ENCODE results near the gene SEC24B. TPM values are rescaled to one million over a fixed set of nuclear protein-coding genes. Genes with fewer than 3 reads are reported as not detected.

SEC24B gene
- polyA plus RNA-seq, 1 donor from 2014 or later: 20.4 TPM

DNA sequence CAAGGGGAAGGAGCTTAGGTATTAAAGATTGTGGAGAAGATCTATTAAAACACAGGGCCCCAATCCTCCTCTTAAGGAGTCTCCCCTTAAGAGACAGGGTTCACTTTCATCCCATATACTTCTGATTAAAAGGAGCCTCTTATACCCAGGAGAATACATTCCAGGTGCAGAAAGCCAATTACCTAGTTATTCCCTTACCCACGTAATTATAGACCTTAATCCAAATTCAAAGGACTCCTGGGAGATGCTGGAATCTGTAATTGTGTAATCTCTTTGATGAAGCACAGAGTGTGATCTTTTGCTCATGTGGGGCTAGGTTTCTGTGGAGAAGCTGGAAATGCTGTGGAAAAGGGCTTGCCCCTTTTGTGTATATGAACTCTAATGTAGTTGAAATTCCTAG lies 1.4 kb upstream of the SEC24B start:
- peak overlapping the region; percentile 79 for H3K4me3 ChIP-seq (ENCODE audit: low read length)
- H3K4me2 ChIP-seq (ENCODE audit: low read length): peak overlapping the region; percentile 64

DNA sequence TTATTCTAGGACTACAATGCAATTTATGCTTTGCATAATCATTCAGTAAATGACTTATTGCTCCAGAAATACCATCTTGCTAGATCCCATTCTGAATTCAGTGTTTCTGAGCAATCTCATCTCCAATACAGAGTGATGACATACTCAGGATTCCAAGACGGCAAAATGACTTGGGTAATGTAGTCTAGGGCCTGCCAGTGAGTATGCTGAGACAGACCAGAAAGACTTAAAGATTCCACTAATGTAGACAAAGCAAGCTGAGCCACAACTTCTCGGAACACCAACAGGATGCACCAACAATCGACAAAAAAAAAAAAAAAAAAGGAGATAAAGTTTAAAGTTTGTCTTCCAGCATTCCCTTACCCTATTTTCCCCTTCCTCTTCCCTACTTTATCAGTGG lies 919 bp upstream of the SEC24B start:
- H2AFZ ChIP-seq (ENCODE audit: low read depth, low read length): peak overlapping the region; percentile 83
- H3K27ac ChIP-seq (ENCODE audit: low read length): peak overlapping the region; percentile 75
- no peaks in the 10 kb centered on the region for H3K9me2 ChIP-seq (ENCODE audit: insufficient read depth, low read length)
- TF ChIP-seq RAD21 (conservative IDR thresholded peaks at IDR 0.05) (no peak), EZH2 (IDR thresholded peaks at IDR 0.05; ENCODE audit: borderline replicate concordance, insufficient read depth, low read length, poor library complexity, severe bottlenecking) (no peak), MXI1 (conservative IDR thresholded peaks at IDR 0.05; ENCODE audit: poor library complexity, severe bottlenecking) (no peak), TAF1 (IDR thresholded peaks at IDR 0.05; ENCODE audit: low read depth) (no peak), EP300 (conservative IDR thresholded peaks at IDR 0.05; ENCODE audit: poor library complexity, severe bottlenecking) (no peak)
- TF ChIP-seq, protein P1, sequence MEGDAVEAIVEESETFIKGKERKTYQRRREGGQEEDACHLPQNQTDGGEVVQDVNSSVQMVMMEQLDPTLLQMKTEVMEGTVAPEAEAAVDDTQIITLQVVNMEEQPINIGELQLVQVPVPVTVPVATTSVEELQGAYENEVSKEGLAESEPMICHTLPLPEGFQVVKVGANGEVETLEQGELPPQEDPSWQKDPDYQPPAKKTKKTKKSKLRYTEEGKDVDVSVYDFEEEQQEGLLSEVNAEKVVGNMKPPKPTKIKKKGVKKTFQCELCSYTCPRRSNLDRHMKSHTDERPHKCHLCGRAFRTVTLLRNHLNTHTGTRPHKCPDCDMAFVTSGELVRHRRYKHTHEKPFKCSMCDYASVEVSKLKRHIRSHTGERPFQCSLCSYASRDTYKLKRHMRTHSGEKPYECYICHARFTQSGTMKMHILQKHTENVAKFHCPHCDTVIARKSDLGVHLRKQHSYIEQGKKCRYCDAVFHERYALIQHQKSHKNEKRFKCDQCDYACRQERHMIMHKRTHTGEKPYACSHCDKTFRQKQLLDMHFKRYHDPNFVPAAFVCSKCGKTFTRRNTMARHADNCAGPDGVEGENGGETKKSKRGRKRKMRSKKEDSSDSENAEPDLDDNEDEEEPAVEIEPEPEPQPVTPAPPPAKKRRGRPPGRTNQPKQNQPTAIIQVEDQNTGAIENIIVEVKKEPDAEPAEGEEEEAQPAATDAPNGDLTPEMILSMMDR (IDR thresholded peaks at IDR 0.05; ENCODE audit: poor library complexity, severe bottlenecking): no peak
- H3F3A ChIP-seq (ENCODE audit: insufficient read depth, low read length, poor library complexity, severe bottlenecking): no peaks in the 10 kb centered on the region
- peak overlapping the region; percentile 64 for H3K4me2 ChIP-seq (ENCODE audit: low read length)
- H3K4me3 ChIP-seq (ENCODE audit: low read length): peak overlapping the region; percentile 79
- H3K27me3 ChIP-seq (ENCODE audit: insufficient read depth, low read depth, low read length): no peaks in the 10 kb centered on the region
- peak overlapping the region; percentile 85 for H3K9ac ChIP-seq (ENCODE audit: low read length)
- H3K9me3 ChIP-seq (ENCODE audit: low read length): no peaks in the 10 kb centered on the region
- peaks cover 46% of the 10 kb centered on the region for H3K79me2 ChIP-seq (replicated peaks; ENCODE audit: insufficient read depth, low read length)
- H4K20me1 ChIP-seq (ENCODE audit: insufficient read depth): no peaks in the 10 kb centered on the region
- H3K36me3 ChIP-seq (ENCODE audit: insufficient read depth, low read length): no peaks in the 10 kb centered on the region

More for the DNA sequence above, 1.4 kb upstream of the SEC24B start:
- Histone ChIP-seq H3F3A (ENCODE audit: insufficient read depth, low read length, poor library complexity, severe bottlenecking) (no peaks in the 10 kb centered on the region), H4K20me1 (ENCODE audit: insufficient read depth) (no peaks in the 10 kb centered on the region), H3K9me2 (ENCODE audit: insufficient read depth, low read length) (no peaks in the 10 kb centered on the region), H2AFZ (ENCODE audit: low read depth, low read length) (no peak overlapping the region), H3K9me3 (ENCODE audit: low read length) (no peaks in the 10 kb centered on the region), H3K27me3 (ENCODE audit: insufficient read depth, low read depth, low read length) (no peaks in the 10 kb centered on the region), H3K36me3 (ENCODE audit: insufficient read depth, low read length) (no peaks in the 10 kb centered on the region), H3K27ac (ENCODE audit: low read length) (peak overlapping the region; percentile 75), H3K9ac (ENCODE audit: low read length) (peak overlapping the region; percentile 85), H3K79me2 (replicated peaks; ENCODE audit: insufficient read depth, low read length) (peaks cover 42% of the 10 kb centered on the region)
- no peak for TF ChIP-seq TAF1 (IDR thresholded peaks at IDR 0.05; ENCODE audit: low read depth)
- TF ChIP-seq RAD21 (conservative IDR thresholded peaks at IDR 0.05): no peak
- TF ChIP-seq, protein P2, sequence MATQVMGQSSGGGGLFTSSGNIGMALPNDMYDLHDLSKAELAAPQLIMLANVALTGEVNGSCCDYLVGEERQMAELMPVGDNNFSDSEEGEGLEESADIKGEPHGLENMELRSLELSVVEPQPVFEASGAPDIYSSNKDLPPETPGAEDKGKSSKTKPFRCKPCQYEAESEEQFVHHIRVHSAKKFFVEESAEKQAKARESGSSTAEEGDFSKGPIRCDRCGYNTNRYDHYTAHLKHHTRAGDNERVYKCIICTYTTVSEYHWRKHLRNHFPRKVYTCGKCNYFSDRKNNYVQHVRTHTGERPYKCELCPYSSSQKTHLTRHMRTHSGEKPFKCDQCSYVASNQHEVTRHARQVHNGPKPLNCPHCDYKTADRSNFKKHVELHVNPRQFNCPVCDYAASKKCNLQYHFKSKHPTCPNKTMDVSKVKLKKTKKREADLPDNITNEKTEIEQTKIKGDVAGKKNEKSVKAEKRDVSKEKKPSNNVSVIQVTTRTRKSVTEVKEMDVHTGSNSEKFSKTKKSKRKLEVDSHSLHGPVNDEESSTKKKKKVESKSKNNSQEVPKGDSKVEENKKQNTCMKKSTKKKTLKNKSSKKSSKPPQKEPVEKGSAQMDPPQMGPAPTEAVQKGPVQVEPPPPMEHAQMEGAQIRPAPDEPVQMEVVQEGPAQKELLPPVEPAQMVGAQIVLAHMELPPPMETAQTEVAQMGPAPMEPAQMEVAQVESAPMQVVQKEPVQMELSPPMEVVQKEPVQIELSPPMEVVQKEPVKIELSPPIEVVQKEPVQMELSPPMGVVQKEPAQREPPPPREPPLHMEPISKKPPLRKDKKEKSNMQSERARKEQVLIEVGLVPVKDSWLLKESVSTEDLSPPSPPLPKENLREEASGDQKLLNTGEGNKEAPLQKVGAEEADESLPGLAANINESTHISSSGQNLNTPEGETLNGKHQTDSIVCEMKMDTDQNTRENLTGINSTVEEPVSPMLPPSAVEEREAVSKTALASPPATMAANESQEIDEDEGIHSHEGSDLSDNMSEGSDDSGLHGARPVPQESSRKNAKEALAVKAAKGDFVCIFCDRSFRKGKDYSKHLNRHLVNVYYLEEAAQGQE (IDR thresholded peaks at IDR 0.05; ENCODE audit: borderline replicate concordance): no peak
- no peak for TF ChIP-seq SMC3 (conservative IDR thresholded peaks at IDR 0.05; ENCODE audit: poor library complexity)
- no peak for TF ChIP-seq MXI1 (conservative IDR thresholded peaks at IDR 0.05; ENCODE audit: poor library complexity, severe bottlenecking)
- no peak for TF ChIP-seq POLR2AphosphoS5 (IDR thresholded peaks at IDR 0.05)
- TF ChIP-seq, protein P1 (IDR thresholded peaks at IDR 0.05; ENCODE audit: poor library complexity, severe bottlenecking): no peak
